HG03565 (cell line): ENCODE results near the gene SMAD1.
"Not testable (repeated sequence)": the region's sequence is repeated elsewhere in the genome, so short reads cannot be mapped to it uniquely, and the experiment has no call there.

ENCODE experiments used
- ATAC-seq: cut with Tn5 transposase; IDR thresholded peaks from one replicate; pipeline ENCODE4 v1.9.1; 2021; ENCODE audit warnings: mild to moderate bottlenecking, moderate library complexity; ENCODE audit not compliant: unreplicated experiment

Gene SMAD1

DNA sequence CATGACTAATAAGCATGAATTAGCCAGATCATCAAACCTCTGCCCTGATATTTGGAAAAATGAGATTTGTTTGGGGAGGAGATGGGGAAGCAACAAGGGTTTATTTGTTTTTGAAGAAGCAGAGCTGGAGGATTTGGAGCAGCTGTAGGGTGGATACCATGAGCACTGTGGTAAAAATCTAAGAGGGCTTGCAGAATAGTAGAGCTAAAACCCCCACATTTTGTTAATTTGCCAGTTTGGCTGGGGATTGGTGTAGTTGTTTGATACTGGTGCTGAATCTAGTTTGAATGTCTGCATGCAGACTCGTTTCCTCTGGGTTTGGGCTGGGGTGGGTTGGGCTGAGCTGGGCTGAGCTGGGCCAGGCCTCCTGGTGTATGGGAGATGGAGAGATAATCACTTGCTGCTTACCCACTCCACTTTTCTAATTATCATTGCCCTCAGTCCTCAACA lies 43.7 kb downstream of the SMAD1 start:
- no peak for ATAC-seq

GRCh38 chr4:145527773-145528172 lies 46.1 kb downstream of the SMAD1 start:
- ATAC-seq, result no peak

DNA sequence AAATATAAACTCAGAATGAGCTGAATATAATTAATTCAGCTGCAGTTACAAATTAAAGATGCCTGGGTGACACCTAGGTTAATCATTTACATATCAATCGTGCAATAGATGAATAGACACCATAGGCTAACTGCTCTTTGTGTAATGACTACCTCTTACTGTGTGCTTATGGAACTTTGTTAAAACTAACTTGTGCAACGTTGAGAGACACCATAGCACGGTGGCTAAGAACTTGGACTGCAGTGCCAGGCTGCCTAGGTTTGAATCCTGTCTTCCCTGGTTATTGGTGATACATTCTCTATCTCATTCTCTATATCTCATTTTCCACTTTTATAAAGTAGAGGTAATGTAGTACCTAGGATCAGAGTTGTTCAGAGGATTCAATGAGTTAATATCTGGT lies 46.9 kb downstream of the SMAD1 start:
- ATAC-seq, result no peak

DNA sequence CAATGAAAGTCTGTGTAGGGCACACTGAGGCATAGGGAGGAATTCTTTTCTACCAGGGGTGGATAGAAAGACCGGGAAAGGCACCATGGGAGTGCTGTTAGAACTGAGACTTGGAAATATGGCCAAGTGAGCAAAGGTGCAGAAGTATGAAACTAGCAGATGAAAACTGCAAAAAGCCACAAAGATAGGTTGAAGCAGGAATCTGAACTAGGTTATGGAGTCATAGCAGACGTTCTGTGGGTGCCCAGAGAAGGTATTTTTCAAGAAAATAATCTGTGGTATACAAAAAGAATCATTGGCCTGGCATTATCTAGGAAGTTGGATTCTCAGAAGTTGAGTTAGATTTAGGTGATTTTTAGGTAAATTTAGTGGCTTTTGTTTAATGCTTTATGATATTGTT lies 48.5 kb downstream of the SMAD1 start:
- no peak for ATAC-seq

DNA sequence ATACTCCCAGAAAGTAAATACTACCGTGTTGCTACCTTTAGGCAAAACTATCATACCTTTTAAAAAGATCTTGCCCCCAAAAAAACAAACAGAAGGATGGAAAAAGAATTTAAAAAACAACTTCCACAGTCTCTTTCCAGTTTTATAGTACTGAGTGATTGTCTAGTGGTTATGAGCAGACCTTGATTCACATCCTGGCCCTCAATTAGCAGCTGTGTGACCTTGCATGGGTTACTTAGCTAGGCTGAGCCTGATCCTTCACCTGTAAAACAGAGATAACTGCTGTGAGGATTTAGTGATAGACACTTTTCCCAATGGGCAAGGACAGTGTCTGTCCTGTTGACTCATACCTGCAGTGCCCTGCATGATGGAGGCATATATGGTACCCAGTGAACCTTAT lies 49.0 kb downstream of the SMAD1 start:
- no peak for ATAC-seq

DNA sequence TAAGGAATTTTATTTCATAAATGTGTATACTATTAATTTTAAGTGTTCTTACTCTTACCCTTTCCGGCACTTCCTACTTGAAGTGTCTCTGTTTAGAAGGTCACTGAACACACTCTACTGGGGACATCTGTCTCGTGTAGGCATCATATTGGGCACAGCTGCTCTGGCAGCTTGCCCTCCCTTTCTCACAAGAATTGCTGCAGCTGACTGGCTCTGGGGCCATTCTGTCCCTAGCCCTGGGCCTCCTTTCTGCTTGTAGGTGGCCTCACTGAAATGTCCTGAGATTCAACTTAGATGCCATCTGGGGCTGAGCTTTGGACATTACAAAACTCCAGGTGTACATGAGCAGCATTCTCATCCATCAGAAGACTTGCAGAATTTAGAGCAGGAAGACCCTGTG lies 49.6 kb downstream of the SMAD1 start:
- no peak for ATAC-seq

GRCh38 chr4:145531859-145532258 lies 50.2 kb downstream of the SMAD1 start:
- no peak for ATAC-seq

- no peak for ATAC-seq
These were observed 51.3 kb downstream of the SMAD1 start for GRCh38 chr4:145533001-145533400.

GRCh38 chr4:145533415-145533814 lies 51.8 kb downstream of the SMAD1 start:
- not testable (repeated sequence) for ATAC-seq

DNA sequence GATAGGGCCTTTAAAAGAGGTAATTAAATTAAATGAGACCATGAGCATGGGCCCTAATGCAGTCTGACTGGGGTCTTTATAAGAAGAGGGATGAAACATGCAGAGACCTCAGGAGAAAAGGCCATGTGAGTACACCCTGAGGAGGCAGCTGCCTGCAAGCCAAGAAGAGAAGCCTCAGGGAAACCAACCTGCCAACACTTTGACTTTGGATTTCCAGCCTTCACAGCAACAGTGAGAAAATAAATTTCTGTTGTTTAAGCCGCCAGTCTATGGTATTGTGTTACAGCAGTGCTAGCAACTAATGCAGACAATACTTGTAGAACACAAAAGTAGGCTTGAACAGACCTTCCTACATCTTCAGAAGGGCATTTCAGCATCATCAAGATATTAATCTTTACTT lies 52.3 kb downstream of the SMAD1 start:
- no peak for ATAC-seq

DNA sequence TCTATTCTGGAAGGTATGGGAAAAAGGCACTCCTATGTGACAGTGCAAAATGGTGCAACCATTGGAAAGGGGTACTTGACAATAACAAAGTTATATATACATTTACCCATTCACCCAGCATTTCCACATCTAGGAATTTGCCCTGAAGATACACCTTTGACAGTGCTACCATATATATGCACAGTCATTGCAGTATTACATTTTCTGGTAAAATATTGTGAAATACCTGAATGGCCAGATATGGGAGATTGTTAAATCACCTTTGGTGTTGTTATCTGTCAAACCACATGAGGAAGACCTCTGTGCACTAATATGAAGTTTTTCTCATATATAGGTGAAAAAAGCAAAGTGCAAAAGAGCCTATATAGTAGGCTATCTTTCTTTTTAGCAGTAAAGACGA lies 53.5 kb downstream of the SMAD1 start:
- ATAC-seq, result no peak

- ATAC-seq, result no peak
These were observed 54.4 kb downstream of the SMAD1 start for GRCh38 chr4:145536044-145536443.

DNA sequence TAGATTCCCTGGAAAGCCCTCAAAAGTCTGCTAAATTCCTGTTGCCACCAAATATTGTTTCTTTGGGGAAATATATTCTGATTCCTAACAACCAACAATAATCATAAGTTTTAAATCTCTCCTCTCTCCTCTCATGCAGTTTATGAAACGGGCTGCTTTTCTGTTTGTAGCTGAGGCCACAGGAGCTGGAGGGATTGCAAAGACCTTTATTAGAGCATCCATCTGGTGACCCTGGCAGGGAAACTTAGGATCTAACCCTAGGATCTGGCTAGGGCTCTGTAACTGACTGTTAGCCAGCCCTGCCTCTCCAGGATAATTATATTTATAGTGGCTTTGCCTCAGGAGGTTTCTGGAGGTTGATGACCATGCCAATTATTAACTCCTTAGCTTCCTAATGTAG lies 56.9 kb downstream of the SMAD1 start:
- no peak for ATAC-seq

DNA sequence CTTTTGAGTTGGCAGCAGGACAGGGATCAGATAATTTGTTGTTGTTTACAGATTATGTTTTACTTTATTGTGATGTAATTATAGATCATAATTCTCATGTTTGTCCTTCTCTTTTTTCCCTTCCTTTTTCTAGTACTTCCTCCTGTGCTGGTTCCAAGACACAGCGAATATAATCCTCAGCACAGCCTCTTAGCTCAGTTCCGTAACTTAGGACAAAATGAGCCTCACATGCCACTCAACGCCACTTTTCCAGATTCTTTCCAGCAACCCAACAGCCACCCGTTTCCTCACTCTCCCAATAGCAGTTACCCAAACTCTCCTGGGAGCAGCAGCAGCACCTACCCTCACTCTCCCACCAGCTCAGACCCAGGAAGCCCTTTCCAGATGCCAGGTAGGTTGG lies 58.0 kb downstream of the SMAD1 start:
- ATAC-seq, result no peak

DNA sequence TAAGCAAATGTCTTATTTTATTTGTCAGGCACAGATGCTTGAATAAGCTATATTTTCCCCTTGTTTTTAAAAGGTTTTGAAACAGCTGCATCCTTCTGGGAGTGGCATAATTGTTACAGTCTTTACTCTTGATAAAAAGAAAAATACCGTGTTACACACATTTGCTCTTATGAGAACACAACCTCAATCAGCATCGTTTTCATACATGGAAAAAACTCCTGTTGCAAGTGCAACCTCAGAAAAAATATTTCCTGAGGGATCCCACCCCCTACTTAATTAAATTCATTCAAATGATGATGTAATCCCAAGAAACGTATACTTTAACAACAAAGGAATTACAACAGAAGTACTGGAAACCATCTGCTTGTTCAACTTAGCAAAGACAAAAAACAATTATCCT lies 58.6 kb downstream of the SMAD1 start:
- no peak for ATAC-seq

- ATAC-seq, result no peak
These were observed 59.7 kb downstream of the SMAD1 start for GRCh38 chr4:145541346-145541745.

- no peak for ATAC-seq
These were observed 63.4 kb downstream of the SMAD1 start for GRCh38 chr4:145545031-145545430.

- ATAC-seq, result no peak
These were observed 64.0 kb downstream of the SMAD1 start for GRCh38 chr4:145545538-145546174.

GRCh38 chr4:145546175-145546915 lies 64.7 kb downstream of the SMAD1 start:
- no peak for ATAC-seq

DNA sequence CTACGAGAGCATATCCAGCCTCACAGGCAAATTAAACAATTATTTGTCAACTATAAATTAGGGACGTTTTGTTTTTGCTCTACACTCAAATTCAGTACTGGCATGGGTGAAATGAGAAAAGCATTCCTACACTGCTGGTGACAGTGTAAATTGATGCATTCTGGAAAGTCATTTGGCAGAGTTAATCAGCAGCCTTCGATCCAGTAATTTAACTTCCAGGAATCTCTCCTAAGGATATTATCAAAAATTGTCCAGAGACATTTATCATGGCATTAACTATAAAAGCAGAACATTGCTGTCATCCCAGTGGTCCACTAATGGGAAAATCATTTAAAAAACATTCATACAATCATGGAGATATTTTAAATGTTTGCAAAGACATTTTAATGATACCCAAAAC lies 70.0 kb downstream of the SMAD1 start:
- ATAC-seq, result no peak

- peak; percentile 82 for ATAC-seq
These were observed 70.6 kb downstream of the SMAD1 start for GRCh38 chr4:145552181-145552822.

DNA sequence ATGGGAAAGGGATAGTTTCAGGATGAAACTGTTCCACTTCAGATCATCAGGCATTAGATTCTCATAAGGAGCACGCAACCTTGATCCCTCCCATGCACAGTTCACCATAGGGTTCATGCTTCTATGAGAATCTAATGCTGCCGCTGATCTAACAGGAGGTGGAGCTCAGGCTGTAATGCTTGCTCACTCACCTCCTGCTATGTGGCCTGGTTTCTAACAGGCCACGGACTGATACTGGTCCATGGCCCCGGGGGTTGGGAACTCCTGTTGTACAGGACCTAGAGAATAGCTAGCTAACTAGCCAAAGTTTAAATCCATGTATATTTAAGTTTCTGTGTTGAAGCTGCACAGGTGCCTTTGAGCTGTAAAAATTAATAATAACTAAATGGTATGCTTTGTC lies 71.7 kb downstream of the SMAD1 start:
- no peak for ATAC-seq
